Small intestine (tissue), 7 donors: ENCODE data around the gene SUGCT. TPM values are rescaled to one million over a fixed set of nuclear protein-coding genes. Genes with fewer than 3 reads are reported as not detected.

ENCODE experiments used
- DNase-seq, 2 donors: peaks; one replicate each; pipeline versions ENCODE4 v3.0.0 to v3.0.0-alpha.2; 2013
- FAIRE-seq: peaks from 2 replicates; lab custom pipeline; 2012; peaks lifted over from hg19 to GRCh38; lab: Jason Lieb, UNC
- H3K27ac ChIP-seq, 3 donors: one replicate each; pipeline ENCODE4 v1.5.1; 2013; ENCODE audit warnings: low read length in 2 of 3, mild to moderate bottlenecking in 2 of 3, control low read depth in 1 of 3, inconsistent platforms in 1 of 3, low read depth in 1 of 3, moderate library complexity in 1 of 3
- H3K27me3 ChIP-seq, 3 donors: one replicate each; pipeline ENCODE4 v1.6.1; 2013; ENCODE audit warnings: low read length in 3 of 3, inconsistent platforms in 1 of 3; ENCODE audit not compliant: control insufficient read depth in 3 of 3, insufficient read depth in 3 of 3
- H3K36me3 ChIP-seq, 3 donors: one replicate each; pipeline ENCODE4 v1.6.1; 2013; ENCODE audit warnings: low read length in 3 of 3, inconsistent platforms in 1 of 3, low read depth in 1 of 3, mild to moderate bottlenecking in 1 of 3, moderate library complexity in 1 of 3; ENCODE audit not compliant: control insufficient read depth in 3 of 3, insufficient read depth in 2 of 3
- H3K4me1 ChIP-seq, 3 donors: one replicate each; pipeline ENCODE4 v1.6.1; 2013; ENCODE audit warnings: low read length in 2 of 3, inconsistent platforms in 1 of 3, low read depth in 1 of 3, mild to moderate bottlenecking in 1 of 3, moderate library complexity in 1 of 3; ENCODE audit not compliant: control insufficient read depth in 3 of 3, insufficient read depth in 2 of 3
- H3K4me3 ChIP-seq, 3 donors: one replicate each; pipeline ENCODE4 v1.5.1; 2013; ENCODE audit warnings: low read length in 3 of 3, control low read depth in 1 of 3, inconsistent platforms in 1 of 3, low read depth in 1 of 3, mild to moderate bottlenecking in 1 of 3, moderate library complexity in 1 of 3
- H3K9me3 ChIP-seq, 2 donors: one replicate each; pipeline ENCODE4 v1.6.1; 2013; ENCODE audit warnings: low read depth in 1 of 2, low read length in 1 of 2; ENCODE audit not compliant: control insufficient read depth in 2 of 2, insufficient read depth in 1 of 2
- WGBS, 3 donors: extraction: QIAGEN DNeasy Blood & Tissue Kit; methylation state at CpG; one replicate each; pipeline ENCODE4 v1.1.7; 2013; 5-methylcytosine and 5-hydroxymethylcytosine counted together
- polyA plus RNA-seq, 4 donors: library from polyadenylated mRNA; stranded (reverse) in 3 of 4; unstranded in 1 of 4; fragments of 200-250 nt in 3 of 4; fragments of 120-200 nt in 1 of 4; gene quantifications; one replicate each; pipeline versions ENCODE4 v1.2.1 to v1.2.3, GENCODE V29; 2013
- donor health status: healthy with polysubstance abuse.
- donor health status: control.
- donor health status: control.
- donor health status: Bipolar disorder and iron deficiency.
- donor health status: healthy.

Gene SUGCT
- polyA plus RNA-seq, 4 donors = 0.54 to 26.9 (median 2.5) TPM

DNA sequence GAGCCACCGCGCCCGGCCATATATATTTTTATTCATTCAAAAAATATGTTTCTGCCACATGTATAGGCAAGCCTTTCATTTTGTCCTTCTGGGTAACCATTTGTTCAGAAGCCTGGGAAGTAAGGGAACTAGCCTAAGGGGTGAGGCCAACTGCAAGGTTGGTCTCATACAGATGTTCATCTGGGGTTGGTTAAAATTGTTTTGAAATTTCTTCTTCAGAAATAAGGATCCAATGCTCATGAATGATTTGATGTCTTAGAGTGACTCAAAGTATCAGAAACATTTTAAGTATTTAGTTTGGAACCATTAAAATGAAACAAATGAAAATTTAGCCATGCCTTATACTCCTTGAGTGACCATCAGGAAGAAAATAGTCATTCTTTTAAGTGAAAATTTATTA, 397.2 kb downstream of the SUGCT start:
- FAIRE-seq (no peak), DNase-seq (no peak)
- no peak overlapping the region for H3K27ac ChIP-seq

DNA sequence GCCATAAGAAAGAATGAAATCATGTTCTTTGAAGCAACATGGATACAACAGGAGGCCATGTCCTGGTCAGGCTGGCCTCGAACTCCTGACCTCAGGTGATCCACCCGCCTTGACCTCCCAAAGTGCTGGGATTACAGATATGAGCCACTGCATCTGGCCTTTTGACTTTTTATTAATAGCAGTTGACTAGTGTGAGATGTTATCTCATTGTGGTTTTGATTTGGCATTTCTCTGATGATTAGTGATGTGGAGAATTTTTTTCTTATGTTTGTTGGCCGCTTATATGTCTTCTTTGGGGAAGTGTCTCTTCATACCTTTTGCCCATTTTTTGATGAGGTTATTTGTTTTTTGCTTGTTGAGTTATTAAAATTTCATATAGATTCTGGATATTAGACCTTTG, 400.9 kb downstream of the SUGCT start:
- H3K9me3 ChIP-seq = no peaks in the 10 kb centered on the region
- no peak overlapping the region for H3K27ac ChIP-seq
- no peaks in the 10 kb centered on the region for H3K27me3 ChIP-seq
- DNase-seq = no peak
- no peak overlapping the region for H3K4me3 ChIP-seq
- 89 to 91% (median 90%) methylated on average over 3 of the region's 3 CpGs for WGBS, 3 donors
- FAIRE-seq = no peak
- no peaks in the 10 kb centered on the region for H3K36me3 ChIP-seq
- no peaks in the 10 kb centered on the region for H3K4me1 ChIP-seq

More for the DNA sequence above, 397.2 kb downstream of the SUGCT start:
- no peaks in the 10 kb centered on the region for H3K9me3 ChIP-seq
- no peak overlapping the region for H3K4me3 ChIP-seq
- H3K36me3 ChIP-seq = no peaks in the 10 kb centered on the region
- H3K27me3 ChIP-seq = no peaks in the 10 kb centered on the region
- H3K4me1 ChIP-seq = no peaks in the 10 kb centered on the region
- 96 to 98% (median 98%) methylated on average over 3 of the region's 3 CpGs for WGBS, 3 donors

DNA sequence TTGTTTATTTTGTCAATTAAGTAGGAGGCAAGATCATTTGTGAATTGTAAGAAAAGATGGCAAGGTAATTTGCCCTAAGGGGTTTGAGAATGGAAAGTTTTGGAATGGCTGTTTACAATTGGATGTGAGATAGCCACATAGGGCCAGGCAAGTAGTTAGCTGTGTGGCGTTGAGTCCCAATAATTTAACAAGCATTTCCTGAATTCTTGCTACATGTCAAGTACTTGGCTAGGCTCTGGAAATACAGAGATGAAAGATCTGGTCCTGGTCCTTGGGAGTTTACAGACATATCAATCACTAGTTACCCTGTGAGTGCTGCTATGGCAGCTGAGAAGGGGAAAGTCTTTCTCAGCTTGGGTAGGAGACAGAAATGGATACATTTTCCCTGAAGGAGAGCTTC, 401.6 kb downstream of the SUGCT start:
- H3K9me3 ChIP-seq = no peaks in the 10 kb centered on the region
- no peaks in the 10 kb centered on the region for H3K36me3 ChIP-seq
- H3K27ac ChIP-seq = no peak overlapping the region
- H3K27me3 ChIP-seq = no peaks in the 10 kb centered on the region
- no peaks in the 10 kb centered on the region for H3K4me1 ChIP-seq
- 49 to 74% (median 72%) methylated on average over 1 of the region's 1 CpG for WGBS, 3 donors
- H3K4me3 ChIP-seq = no peak overlapping the region
- FAIRE-seq (no peak), DNase-seq (no peak)

DNA sequence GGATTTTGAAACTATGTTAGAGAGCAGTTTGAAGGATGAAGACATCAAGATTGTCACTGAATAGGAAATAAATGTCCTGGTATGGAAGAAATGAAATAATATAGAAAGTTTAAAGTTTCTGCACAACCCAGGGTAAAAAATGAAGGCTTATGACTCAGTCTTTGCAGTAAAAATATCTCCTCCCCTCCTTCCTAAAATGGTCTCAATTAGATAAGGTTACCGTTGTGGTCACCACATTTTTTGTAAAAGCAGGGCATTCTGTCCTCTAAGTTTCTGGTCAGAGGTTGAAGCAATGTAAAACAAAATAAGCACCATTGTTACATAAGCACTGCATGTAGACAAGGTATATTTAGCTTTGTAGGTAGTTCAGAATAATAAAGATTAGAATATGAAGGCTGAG, 403.5 kb downstream of the SUGCT start:
- FAIRE-seq = no peak
- no peaks in the 10 kb centered on the region for H3K4me1 ChIP-seq
- H3K36me3 ChIP-seq = no peaks in the 10 kb centered on the region
- H3K4me3 ChIP-seq = no peak overlapping the region
- no peaks in the 10 kb centered on the region for H3K27me3 ChIP-seq
- H3K9me3 ChIP-seq = no peaks in the 10 kb centered on the region
- no peak overlapping the region for H3K27ac ChIP-seq
- 64 to 88% (median 75%) methylated on average over 1 of the region's 1 CpG for WGBS, 3 donors
- no peak for DNase-seq

DNA sequence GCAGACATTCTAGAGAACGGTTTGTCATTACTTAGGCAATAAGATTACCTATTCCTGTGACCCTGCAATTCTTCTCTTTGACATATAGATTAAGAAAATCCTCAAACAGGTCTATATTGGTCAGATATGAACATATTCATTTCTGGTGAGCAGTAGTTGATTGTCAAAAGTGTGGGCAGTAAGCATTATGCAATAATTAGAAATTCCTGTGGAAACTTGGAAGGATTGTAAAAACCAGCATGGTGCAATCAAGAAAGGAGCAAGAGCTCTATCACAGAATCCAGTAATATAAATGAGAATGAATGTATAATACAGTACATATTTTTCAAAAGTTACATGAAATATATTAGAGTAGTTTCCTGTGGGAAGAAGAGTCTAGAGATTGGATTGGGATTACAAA, 406.5 kb downstream of the SUGCT start:
- Histone ChIP-seq H3K27me3 (no peaks in the 10 kb centered on the region), H3K9me3 (no peaks in the 10 kb centered on the region), H3K4me1 (peaks cover 0 to 4% (median 0%) of the 10 kb centered on the region in 3 donors), H3K4me3 (no peak overlapping the region), H3K36me3 (no peaks in the 10 kb centered on the region), H3K27ac (no peak overlapping the region)
- 85 to 96% (median 90%) methylated on average over 1 of the region's 1 CpG for WGBS, 3 donors
- DNase-seq (no peak), FAIRE-seq (no peak)

DNA sequence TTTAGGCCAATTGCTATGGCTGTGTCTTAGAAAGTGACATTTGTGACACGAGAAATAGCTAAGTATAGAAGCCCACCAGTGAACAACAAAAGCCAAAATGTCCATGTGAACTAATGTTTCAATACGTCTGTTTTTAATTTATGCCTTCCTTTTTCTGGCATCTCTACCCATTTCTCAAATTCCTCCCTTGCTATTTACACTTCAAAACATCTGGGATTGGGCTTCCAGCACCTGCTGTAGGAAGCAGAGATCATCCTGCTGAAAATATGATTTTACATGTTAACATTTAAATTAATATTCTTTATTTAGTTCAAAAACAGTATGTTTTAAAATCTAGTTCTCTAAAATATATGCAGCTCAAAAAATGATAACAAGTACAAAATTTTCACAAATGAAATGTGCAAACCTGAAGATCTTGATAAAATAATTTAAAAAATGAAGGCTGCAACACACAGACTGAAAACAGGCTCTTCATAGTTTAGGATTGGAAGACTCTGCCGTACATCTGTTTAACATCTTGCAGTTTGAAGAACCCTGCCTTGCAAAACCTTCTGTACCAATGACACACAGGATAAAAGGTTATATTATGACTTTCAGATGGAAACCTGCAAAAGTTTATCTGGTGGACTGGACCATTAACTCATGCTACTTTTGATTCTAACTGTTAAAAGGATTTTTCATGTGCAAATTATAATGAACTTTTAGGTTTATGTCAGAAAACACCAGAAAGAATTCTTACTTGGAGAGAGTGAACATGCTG, 408.4 kb downstream of the SUGCT start:
- H3K36me3 ChIP-seq = no peaks in the 10 kb centered on the region
- WGBS, 3 donors = 69 to 87% (median 84%) methylated on average over 3 of the region's 3 CpGs
- H3K9me3 ChIP-seq = no peaks in the 10 kb centered on the region
- H3K27ac ChIP-seq = no peak overlapping the region
- peaks cover 0 to 4% (median 0%) of the 10 kb centered on the region in 3 donors for H3K4me1 ChIP-seq
- FAIRE-seq (no peak), DNase-seq (no peak)
- H3K4me3 ChIP-seq = no peak overlapping the region
- H3K27me3 ChIP-seq = no peaks in the 10 kb centered on the region

DNA sequence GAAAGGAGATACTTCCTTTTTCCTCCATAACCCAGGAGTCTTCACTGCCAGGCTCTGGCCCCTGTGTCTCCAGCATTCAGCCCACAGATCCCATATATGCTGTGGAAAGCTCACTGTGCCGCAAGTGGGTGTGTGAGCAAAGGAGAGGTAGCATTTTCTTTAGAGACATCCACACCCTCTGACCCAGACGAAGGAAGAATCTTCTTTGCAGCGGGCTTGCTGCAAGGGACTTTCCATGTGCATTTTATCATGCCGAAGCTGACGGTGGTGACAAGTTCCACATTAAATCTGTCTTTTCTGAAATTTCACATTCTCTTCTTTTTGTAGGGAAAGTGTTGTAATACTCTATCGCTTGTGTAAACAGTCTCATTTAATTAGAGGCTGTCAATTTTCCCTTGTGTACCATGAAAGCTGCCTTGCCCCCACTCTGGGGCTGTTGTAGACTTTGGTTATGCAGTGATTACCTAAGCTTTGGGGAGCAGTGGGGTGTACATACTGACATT, 409.5 kb downstream of the SUGCT start:
- 71 to 90% (median 86%) methylated on average over 6 of the region's 6 CpGs for WGBS, 3 donors
- Histone ChIP-seq H3K36me3 (no peaks in the 10 kb centered on the region), H3K27me3 (no peaks in the 10 kb centered on the region), H3K9me3 (no peaks in the 10 kb centered on the region), H3K27ac (no peak overlapping the region), H3K4me1 (peaks cover 0 to 4% (median 0%) of the 10 kb centered on the region in 3 donors), H3K4me3 (no peak overlapping the region)
- no peak for FAIRE-seq
- no peak for DNase-seq

DNA sequence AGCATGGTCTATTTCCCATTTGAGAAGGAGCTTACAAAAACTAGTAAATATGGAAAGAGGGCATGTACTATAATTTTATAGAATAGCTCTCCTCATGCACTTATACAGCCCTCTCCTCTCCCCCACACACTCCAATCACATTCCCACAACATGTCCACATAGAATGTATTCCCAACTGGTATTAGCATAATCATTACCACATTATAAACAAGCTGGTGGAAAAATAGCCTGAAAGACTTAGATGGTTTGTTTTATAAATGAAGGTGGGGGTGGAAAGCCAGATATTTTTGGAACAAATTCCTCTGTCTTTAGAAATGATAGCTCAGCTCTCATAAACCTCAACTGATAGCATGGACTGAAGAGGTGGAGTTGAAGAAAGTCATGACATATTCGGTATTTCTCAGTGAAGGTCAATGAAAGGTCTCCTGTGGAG, 410.1 kb downstream of the SUGCT start:
- FAIRE-seq (no peak), DNase-seq (no peak)
- H3K4me1 ChIP-seq = peaks cover 0 to 4% (median 0%) of the 10 kb centered on the region in 3 donors
- H3K36me3 ChIP-seq = no peaks in the 10 kb centered on the region
- no peak overlapping the region for H3K4me3 ChIP-seq
- WGBS, 3 donors = 54 to 84% (median 67%) methylated on average over 1 of the region's 1 CpG
- H3K9me3 ChIP-seq = no peaks in the 10 kb centered on the region
- H3K27me3 ChIP-seq = no peaks in the 10 kb centered on the region
- H3K27ac ChIP-seq = no peak overlapping the region
